NCI-H82 treated with DMSO at 0.1 percent for 48 hours (cell line): Measurements from ENCODE around the gene N4BP2L2.

Source experiments
- DNase-seq: peaks from one replicate; lab custom pipeline; 2025; ENCODE audit not compliant: unreplicated experiment; lab: John Stamatoyannopoulos, UW

Gene N4BP2L2

DNA sequence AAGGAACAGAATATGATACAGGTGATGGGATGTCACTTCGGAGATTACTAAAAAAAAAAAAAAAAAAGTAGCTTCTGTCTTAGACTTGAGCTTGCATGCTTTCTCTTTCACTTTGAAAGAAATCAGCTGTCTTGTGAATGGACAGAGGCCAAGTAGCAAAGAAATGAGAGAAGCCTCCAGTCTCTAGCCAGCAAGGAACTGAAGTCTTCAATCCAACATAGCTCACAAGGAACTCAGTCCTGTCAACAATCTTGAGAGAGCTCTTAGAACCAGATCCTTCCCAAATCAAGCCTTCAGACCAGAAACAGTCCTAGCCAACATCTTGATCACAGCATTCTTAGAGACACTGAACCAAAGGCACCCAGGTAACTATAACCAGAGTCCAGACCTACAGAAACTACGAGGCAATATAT lies 7.7 kb downstream of the N4BP2L2 start:
- no peak for DNase-seq

DNA sequence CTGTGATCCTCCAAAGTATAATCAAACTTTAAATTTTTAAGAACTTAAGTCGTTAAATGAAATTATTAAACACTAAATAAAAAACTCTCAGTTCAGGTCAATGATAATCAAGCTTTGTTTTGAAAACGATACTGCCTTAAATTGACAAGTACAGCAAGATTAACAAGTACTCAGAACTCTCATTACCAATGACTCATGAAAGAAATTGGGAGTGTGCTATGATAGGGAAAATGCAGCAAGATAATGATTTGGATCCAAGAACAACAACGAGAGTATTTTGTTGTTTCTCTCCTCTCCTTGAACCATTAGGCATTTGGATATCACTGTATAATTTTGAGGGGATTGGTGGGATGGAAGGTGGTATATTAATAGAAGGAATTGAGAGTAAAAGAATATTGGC lies 10.2 kb downstream of the N4BP2L2 start:
- no peak for DNase-seq

DNA sequence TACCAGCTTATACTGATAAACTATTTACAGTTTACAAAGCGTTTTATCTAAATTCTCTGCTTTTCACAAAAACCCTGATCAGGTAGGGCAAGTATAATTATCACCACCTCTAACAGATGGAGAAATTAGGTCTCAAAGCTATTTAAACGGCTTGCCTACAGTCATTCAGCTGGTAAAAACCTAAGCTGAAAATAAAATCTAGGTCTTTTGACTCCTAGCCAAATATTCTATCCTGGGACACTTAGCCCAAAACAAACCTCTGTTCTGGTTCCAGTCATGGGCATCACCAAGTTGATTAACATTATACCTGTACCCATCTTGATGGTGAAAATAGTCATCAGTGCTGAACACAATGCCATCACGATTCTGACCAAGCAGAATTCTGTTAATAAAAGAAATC lies 11.4 kb downstream of the N4BP2L2 start:
- peak; percentile 14 for DNase-seq

DNA sequence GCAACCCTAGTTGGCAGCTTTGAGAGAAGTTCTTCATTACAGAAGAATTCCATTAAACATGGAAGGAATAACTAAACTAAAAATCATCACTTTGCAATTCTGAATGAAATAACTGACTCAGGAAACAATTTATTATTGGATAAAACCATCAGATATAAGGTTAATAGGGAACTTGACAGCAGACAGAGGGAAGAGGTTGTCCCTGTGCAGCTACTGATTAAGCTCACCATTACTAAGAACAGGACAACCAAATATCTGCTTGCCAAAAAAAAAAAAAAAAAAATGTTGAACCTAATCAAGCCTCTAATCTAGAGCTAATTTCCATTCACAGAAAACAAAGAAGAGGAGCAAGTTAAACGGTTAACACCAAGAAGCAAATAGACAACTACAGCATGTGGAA lies 12.8 kb downstream of the N4BP2L2 start:
- DNase-seq = no peak

DNA sequence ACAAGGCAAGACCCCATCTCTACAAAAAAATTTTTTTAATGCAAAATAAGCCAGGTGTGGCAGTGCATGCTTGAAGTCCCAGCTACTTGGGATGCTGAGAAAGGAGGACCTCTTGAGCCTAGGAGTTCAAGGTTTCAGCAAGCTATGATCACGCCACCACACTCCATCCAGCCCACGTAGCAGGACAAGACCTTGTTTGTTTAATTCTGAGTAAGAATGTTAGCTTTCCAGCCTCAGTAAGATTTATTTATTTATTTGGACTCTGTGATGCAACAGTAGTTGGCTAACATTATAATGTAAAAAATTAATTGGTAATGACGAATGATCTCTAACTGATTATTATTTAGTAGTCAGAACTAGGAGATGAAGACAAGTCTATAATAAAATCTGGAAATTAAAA lies 23.3 kb downstream of the N4BP2L2 start:
- no peak for DNase-seq

DNA sequence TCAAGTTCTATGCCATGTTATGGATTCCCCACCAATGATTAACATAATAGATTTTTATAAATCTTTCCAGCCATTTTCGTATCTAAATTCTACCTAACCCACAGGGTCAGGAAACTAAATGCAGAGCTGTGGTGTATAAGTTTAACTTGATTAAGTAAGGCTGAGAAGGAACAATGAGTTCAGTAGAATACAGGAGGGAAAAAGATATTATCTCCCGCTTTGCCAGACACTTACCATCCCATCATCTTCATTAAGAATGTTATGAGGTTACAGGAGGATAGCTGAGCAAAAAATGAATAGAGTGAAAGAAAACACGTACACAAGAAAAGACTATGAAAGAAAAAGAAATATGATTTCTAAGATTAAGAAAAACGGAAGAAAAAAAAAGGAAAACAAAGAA lies 27.1 kb downstream of the N4BP2L2 start:
- no peak for DNase-seq

DNA sequence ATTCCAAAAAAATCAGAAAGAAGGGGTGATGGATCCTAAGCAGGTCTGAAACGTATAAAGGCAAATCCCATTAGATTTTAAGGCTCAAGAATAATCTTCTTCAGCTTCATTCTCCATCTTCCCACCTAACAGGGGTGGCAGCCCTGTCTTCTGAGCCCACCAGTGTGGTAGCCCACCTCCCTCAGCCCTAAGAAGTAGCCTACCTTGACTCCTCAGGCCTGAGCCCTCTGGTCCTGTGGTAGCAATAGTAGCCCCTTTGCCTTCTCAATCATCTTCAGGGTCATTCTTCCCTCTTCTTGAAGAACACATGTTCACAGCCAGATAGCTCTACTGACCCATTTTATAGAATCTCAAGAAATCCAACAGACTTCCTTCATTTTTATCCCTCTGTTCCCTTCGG lies 33.7 kb downstream of the N4BP2L2 start:
- DNase-seq = no peak

DNA sequence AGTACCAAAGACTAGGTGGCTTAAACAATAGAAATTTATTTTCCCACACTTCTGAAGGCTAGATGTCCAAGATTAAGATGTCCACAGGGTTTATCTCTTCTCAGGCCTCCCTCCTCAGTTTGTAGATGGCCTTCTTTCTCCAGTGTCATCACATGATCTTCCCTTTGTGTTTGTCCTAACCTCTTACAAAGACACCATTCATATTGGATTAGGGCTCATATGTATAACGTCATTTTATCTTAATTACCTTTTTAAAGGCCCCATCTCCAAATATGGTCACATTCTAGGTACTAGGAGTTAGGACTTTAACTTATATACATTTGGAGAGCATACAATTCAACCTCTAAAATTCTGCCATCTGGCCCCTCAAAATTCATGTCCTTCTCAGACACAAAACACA lies 34.3 kb downstream of the N4BP2L2 start:
- no peak for DNase-seq

DNA sequence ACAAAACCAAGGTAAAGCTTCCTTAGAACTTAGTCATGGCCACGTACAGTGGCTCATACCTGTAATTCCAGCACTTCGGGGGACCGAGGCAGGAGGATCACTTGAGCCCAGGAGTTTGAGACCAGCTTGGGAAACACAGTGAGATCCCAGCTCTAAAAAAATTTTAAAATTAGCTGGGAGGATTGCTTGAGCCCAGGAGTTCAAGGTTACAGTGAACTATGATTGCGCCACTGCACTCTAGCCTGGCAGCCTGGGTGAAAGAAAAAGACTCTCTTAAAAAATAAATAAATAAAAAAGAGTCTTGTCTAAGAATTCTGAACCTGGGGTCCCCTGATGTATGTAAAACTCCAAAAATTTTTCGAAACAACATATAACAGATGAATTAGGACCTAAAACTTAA lies 34.9 kb downstream of the N4BP2L2 start:
- no peak for DNase-seq

DNA sequence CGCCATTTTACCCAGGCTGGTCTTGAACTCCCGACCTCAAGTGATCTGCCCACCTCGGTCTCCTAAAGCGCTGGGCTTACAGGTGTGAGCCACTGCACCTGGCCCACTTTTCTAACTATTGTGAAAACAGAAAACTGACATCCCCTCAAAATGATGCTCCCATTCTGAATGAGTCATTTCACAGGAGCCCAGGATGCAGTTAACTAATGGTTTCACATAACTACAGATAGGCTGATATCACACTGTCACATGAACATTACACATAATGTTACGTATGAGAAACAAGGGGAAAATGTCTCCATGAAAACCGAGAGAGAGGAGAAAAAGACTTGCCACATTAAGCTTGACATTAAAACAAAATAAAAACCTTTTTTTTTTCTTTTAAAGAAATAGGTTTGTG lies 37.5 kb downstream of the N4BP2L2 start:
- DNase-seq = no peak

DNA sequence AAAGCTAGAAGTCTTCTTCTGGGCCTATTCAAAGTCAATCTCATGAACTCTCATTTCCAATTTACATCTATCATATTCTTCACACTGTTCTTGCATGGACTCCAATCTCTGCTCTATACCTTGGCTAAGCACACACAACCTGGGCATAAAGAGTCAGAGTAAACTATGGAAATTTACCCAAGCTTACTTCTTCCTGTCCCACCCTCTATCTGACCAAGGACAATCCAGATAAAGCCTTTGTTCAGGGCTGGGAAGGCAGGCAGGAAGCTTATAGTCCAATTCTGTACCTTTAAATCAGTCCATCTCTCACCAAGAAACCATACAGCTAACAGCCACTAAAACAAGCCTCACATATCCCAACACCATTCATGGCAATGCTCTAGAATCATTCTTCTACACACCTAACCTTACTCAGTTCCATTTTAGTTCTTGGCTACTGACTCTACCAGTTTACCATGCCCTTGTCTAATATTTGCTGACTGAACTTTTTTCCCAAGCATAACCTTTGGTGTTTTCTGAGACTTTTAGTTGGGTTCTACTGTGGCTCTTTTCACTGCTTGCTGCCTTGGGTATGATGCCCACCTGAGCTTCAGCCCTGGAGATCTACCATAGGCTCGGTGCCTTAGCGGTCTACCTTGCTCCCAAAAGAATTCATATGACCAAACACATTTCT lies 38.9 kb downstream of the N4BP2L2 start:
- no peak for DNase-seq

DNA sequence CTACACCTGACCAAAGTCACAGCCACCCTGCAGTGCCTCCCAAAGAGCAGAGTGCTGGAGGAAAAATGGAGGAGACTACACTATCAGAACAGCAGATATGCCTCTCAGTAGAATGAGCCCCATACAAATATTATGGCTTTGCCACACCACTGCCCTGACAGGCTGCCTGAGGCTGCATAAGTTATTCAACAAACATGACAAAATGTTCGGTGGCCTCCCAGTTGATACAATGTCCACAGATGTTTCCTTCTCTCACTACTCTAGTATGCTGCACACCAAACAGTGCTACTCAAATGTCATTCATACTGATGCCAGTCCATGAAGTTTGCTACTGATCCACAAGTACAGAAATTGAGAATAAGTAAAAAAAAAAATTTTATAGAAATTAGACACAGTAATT lies 41.0 kb downstream of the N4BP2L2 start:
- DNase-seq = no peak

DNA sequence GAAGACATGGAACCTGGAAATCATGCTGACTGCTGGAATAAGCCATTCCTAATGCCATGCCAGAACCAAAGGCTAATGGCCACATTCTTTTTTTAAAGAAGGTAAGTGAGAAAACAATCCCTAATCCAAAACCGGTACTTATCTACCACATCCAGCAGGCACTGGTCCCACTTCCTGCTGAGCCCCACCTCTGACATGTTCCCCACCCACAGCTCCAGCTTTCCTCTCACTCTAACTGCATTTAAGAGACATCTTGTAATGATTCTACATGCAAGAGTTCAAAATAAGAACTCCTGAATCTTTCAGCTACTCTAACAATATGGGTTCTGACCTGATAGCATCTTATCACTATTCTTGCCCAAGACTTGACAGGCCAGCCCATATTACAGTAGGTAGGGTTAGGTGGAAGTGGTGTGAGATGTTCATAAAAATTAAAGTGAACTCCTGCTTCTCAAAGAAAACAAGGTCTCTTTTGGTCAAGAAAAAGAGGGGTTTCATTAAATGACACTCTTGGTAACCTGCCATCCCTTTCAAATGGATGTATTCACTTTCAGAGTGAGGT lies 41.9 kb downstream of the N4BP2L2 start:
- DNase-seq = no peak

DNA sequence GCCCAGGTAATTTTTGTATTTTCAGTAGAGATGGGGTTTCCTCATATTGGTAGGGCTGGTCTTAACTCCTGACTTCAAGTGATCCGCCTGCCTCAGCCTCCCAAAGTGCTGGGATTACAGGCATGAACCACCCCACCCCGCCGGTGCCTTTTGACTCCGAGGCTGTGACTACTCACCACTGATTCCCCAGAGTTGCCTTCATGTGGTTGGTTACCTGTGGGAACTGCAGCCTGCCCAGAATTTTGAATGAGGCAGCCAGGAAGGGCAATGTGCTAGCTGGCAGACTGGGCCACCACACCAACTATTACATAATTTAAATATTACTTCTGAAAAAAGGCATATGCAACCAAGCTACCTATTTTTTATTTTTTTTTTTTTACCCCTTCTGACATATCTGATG lies 42.8 kb downstream of the N4BP2L2 start:
- no peak for DNase-seq

DNA sequence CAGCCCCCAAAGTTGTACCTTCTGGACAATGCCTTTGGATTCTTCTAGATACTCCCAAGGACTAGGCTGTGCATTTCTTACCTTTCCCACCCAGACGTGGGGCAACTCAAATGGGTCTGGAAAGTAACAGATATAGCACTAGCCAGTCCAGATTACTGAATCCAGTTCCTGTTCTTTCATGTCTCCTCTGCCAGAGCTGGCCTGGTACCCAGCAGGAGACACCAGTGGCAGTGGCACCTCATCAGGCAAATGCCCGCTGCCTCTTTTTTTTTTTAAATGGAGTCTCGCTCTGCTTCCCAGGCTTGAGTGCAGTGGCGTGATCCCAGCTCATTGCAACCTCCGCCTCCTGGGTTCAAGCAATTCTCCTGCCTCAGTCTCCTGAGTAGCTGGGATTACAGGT lies 43.2 kb downstream of the N4BP2L2 start:
- DNase-seq = no peak

DNA sequence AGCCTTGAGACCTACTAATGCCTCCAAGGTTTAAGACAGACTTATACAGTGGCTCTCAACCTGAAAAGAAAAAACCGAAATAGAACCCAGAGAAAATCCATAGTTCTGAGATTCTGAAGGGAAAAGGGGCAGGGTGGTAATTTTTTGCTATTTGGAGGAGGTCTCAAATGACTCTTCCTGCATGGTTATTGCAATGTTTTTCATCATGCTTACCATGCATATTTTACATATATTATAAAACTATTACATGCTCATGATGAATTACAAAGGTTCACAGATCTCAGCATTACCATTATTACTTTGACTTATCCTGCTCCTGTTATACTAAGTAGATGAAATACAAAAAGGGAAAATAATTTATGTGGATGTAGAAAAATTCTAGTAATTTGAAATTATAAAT lies 47.6 kb downstream of the N4BP2L2 start:
- no peak for DNase-seq

DNA sequence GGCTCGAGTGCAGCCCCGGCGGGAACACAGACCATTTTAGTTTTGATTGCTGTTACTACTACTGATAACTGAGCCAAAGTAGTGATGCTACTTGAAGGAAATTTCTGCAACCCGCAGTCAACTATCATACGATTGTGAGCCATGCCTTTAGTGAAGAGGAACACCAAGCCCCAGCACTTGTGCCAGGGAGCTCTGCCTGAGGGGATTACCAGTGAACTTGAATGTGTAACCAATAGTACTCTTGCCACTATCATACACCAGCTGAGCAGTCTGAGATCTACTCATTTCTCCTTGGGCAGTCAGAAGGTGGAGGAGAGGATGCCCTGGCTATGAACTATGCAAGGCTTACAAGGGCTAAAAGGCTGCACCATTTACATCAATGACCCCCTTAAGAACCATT lies 61.7 kb downstream of the N4BP2L2 start:
- DNase-seq = no peak

DNA sequence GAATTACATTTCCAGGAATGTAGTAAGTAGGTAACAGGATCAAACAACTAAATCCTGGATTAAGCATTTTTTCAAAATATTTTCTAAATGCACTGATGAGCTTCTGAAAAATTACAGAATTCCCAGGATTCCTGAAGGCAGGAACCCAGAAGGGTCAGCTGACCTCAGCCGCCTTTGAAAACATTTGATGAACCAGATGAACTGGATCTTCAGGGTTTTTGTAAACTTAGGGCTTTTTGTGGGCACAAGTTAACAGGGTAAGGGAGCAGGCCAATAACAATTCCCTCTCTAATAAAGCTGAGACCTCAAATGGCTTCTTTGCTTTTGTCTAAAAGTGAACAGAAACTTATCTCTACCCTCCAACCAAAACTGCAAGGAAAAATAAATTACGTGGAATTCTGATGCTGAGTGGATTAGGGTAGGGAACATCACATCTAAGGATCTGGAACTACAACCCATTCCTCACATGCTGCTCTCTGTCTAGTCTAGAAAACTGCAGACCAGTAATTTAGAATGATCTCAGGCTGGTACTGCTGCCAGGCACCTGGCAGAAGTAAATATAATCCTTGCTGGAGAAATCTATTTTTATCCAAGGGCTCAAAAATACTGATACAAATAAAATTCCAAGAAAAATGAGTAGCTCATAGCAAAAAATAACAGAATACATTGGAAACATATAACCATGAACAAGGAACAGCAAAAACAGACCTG lies 62.4 kb downstream of the N4BP2L2 start:
- no peak for DNase-seq

DNA sequence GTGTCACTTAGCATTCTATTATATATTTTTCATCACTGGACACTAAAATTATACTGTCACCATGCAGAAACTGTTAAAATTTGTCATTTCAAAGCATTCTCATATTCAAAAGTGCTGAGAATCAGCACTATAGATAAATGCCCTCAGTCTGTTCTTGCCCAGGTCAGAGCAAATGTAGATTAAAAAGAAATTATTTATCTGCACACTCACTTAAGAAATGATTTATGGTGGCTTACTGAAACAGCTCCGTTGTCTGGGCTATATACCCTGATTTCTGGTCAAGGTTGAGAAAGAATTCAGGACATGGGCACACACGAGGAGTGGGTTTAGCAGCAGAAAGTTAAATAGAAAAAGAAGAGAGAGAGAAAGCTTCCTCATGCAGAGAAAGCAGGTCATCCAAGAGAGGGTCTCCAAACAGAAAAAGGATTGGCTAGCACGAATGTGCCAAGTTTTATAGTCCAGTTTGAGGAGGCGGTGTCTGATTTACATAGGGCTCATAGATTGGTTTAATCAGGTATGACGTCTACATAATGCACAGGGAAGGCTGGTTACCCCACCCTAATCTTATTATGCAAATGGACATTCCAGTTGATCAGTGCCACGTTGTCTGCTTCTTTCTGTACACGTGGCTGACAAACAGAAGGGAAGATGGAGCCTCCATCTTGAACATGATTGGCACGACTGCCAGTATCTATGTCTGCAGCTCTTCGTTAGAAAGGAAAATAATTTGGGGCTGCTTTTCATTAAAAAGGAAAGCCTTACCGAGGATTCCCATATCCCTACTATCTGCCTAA lies 63.4 kb downstream of the N4BP2L2 start:
- peak; percentile 43 for DNase-seq

DNA sequence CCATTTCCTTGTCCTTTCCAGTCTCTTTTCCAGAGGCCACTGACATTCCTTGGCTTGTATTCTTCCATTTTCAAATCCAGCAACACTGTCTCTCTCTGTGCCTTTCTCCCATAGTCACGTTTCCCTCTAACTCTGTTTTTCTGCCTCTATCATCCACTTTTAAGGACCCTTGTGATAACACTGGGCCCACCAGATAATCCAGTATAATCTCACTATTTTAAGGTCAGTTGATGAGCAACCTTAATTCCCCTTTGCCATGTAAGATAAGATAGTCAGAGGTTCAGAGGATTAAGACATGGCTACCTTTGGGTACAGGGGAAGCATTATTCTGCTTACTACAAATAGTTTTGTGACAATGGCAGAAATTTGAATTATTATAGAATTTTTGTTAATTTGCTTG lies 64.9 kb downstream of the N4BP2L2 start:
- DNase-seq = no peak

DNA sequence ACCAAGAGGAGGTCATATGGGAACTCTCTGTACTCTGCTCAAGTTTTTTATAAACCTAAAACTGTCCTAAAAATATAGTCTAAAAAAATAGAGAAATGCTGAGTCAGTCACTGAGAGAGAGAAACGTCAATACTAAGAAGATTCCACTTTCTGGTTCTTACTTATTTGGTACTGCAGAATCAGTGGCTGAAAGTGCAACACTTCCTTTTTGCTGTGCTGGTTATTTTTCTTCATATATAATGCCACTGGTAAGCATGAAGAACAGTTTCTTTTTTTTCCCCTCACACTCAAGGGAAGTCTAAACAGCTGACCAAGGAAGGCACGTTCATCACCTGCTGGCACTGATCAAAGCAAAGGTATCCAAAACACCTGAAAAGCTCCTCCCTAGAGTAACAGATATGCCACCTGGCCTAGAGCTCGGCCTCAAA lies 66.4 kb downstream of the N4BP2L2 start:
- DNase-seq = no peak
